ENCODE results near the gene SLC4A8. TPM values are rescaled to one million over a fixed set of nuclear protein-coding genes. Genes with fewer than 3 reads are reported as not detected.

The SLC4A8 gene
- total and polyA plus RNA-seq, 11 donors = 0.07 to 3.6 (median 0.51) TPM

DNA sequence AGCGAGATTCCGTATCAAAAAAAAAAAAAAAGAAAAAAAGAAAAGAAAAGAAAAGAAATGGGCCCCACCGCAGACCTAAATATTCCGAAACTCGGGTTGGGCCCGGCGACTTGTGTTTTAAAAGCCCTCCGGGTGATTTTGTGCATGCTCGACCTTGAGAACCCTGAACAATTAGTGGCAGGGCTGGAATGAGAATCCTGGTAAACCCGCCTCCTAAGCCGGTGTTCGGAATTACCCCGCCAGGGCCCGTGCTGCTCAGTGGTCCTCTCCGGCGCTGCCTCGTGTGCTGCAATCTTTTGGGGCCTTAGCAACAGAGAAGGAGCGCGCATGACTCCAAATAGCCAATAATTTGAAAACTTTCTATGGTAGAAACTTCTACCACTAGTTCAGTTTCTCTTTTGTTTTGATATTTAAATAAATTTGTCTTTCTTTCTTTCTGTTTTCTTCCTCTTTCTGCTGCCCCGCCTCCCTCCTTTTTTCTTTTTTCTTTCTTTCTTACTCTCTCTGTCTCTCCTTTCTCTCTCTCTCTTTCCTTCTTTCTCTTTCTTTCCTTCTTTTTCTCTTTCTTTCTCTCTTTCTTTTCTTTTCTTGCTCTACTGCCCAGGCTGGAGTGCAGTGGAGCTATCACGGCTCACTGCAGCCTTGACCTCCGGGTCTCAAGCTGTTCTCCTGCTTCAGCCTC is 31.9 kb upstream of the SLC4A8 start:
- DNase-seq (no peak), ATAC-seq (no peak)
- Histone ChIP-seq H3K4me3 (peak overlapping the region in 9 of 12 donors; percentile 15 to 83 (median 57)), H3K36me3 (no peaks in the 10 kb centered on the region), H3K9me3 (no peaks in the 10 kb centered on the region), H3K27me3 (peaks cover 0 to 39% (median 14%) of the 10 kb centered on the region in 9 donors), H3K4me1 (peaks cover 0 to 73% (median 7%) of the 10 kb centered on the region in 12 donors), H3K27ac (peak overlapping the region in 1 of 12 donors; percentile 90)
- WGBS, 4 donors = 64 to 74% (median 70%) methylated on average over 22 of the region's 22 CpGs
- intact Hi-C loops (cut with DNase I) = no loop called here
- TF ChIP-seq, protein P1, sequence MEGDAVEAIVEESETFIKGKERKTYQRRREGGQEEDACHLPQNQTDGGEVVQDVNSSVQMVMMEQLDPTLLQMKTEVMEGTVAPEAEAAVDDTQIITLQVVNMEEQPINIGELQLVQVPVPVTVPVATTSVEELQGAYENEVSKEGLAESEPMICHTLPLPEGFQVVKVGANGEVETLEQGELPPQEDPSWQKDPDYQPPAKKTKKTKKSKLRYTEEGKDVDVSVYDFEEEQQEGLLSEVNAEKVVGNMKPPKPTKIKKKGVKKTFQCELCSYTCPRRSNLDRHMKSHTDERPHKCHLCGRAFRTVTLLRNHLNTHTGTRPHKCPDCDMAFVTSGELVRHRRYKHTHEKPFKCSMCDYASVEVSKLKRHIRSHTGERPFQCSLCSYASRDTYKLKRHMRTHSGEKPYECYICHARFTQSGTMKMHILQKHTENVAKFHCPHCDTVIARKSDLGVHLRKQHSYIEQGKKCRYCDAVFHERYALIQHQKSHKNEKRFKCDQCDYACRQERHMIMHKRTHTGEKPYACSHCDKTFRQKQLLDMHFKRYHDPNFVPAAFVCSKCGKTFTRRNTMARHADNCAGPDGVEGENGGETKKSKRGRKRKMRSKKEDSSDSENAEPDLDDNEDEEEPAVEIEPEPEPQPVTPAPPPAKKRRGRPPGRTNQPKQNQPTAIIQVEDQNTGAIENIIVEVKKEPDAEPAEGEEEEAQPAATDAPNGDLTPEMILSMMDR (IDR thresholded peaks at IDR 0.05) = no peak
- no peak for TF ChIP-seq POLR2A (IDR thresholded peaks at IDR 0.05)

DNA sequence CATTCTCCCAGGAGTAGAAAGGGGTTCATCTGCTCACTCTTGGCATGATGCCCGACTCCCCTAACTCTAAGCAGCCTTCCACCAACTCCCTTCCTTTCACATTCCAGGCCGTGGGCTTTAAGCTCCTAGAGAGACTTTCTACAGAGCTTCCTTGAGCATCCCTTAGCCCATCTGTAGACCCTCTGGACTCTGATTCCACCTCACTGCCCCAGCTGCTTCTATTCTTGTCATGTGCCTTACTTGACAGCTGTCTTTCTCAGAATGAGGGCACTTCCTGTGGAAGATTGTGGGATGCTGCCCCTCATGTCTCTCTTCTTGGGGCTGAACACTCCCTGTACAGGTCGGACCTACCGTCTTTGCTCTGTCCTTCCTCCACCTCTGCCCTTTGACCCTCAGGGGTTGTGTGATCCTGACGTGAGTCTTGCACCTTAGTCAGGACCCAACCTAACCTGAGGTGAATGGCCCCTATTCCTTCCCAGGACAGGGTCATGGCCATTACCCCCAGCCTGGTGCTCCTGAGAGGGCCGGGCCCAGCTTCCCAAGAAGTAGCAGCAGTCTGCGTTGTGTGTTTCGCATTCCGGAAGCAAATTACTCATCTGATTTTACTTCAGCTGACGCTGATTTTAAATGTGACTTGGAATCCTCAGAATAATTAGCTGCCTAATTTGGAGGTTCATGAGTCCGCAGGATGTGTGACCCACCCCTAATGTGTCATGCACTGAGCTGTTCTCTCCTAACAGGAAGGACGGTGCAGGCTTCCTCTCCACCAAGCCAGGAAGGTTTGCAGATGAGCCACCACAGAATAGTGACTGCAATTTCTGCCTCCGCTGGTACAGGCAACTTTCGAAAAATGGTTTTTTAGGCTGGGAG is 30.7 kb upstream of the SLC4A8 start:
- Histone ChIP-seq H3K4me3 (peak overlapping the region in 1 of 12 donors; percentile 23), H3K4me1 (peaks cover 0 to 68% (median 7%) of the 10 kb centered on the region in 12 donors), H3K27me3 (peaks cover 0 to 39% (median 14%) of the 10 kb centered on the region in 9 donors), H3K27ac (peak overlapping the region in 6 of 12 donors; percentile 29 to 90 (median 68)), H3K36me3 (no peaks in the 10 kb centered on the region), H3K9me3 (no peaks in the 10 kb centered on the region)
- TF ChIP-seq, protein P1 (IDR thresholded peaks at IDR 0.05) = no peak
- no peak for TF ChIP-seq POLR2A (IDR thresholded peaks at IDR 0.05)
- intact Hi-C loops (cut with DNase I) = loop anchor here in 1 of 10 donors (2.0 kb wide), 1 partner anchor 37 kb away; no protein-coding TSS in a partner anchor
- peak in 3 of 5 donors; percentile 24 to 49 (median 35) for DNase-seq
- peak; percentile 66 to 88 (median 70) for ATAC-seq
- 71 to 80% (median 73%) methylated on average over 14 of the region's 14 CpGs for WGBS, 4 donors

DNA sequence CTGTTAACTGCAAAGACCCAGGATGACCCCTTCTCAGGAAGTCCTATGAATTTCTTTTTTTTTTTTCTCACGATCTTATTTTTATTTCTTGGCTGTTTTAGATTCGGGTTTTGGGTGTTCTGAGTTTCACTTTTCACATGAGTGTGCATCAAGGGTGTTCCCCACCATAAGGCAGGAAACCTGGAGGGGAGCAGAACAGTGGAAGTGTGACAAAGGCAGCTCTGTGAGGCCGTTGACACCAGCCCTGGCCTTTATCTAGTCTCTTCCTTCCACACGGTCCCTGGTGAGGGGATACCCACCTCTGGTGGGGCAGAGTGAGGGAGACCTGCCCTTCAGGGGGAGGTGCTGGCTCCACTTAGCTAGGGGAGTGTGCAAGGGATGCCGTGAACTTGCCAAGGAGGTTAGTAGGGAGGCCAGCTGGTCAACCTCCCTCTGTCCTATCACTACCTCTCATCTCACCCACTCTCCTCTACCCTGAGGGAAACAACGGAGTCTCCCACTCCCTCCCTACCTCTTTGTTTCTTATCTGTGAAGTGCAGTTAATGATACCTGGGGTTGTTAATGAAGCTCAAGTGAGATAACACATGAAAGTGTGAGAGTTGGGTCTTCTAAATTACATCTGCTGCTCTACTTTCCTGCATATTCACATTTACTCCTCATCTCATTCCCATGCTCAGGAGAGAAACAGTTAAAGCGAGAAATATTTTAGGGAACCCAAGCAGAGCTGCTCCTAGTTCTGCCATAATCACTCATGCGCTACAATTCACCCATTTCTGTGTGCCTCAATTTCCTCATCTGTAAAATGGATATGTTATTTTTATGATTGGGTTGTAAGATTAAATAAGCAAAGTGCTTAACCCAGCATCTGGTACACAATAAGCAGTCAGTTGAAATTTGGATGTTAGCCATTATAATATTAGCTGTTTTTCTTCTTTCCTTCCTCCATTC is 29.1 kb upstream of the SLC4A8 start:
- H3K4me1 ChIP-seq = peaks cover 0 to 52% (median 7%) of the 10 kb centered on the region in 12 donors
- ATAC-seq = peak in 1 of 4 donors; percentile 64
- H3K9me3 ChIP-seq = no peaks in the 10 kb centered on the region
- peaks cover 0 to 39% (median 14%) of the 10 kb centered on the region in 9 donors for H3K27me3 ChIP-seq
- intact Hi-C loops (cut with DNase I) = loop anchor here in 1 of 10 donors (2.0 kb wide), 1 partner anchor 35 kb away; no protein-coding TSS in a partner anchor
- peak overlapping the region in 4 of 12 donors; percentile 29 to 90 (median 54) for H3K27ac ChIP-seq
- TF ChIP-seq POLR2A (IDR thresholded peaks at IDR 0.05) = no peak
- TF ChIP-seq, protein P1 (IDR thresholded peaks at IDR 0.05) = no peak
- H3K4me3 ChIP-seq = no peak overlapping the region
- DNase-seq = no peak
- WGBS, 4 donors = 46 to 59% (median 49%) methylated on average over 8 of the region's 8 CpGs
- H3K36me3 ChIP-seq = no peaks in the 10 kb centered on the region
